Skeletal muscle tissue (tissue), 4 donors: ENCODE measurements around the gene TUBB3. TPM values are rescaled to one million over a fixed set of nuclear protein-coding genes. Genes with fewer than 3 reads are reported as not detected.
"Not testable (repeated sequence)": the region's sequence is repeated elsewhere in the genome, so short reads cannot be mapped to it uniquely, and the experiment has no call there.

ENCODE experiments used
- H3K27ac ChIP-seq: one replicate; pipeline ENCODE4 v1.7.0; 2013; ENCODE audit warnings: mild to moderate bottlenecking, low read depth, low read length, inconsistent platforms
- H3K27me3 ChIP-seq, 3 donors: one replicate each; pipeline ENCODE4 v1.7.0; 2013; ENCODE audit warnings: low read length in 3 of 3; ENCODE audit not compliant: control insufficient read depth in 3 of 3, insufficient read depth in 3 of 3
- H3K36me3 ChIP-seq, 3 donors: one replicate each; pipeline ENCODE4 v1.7.0; 2013; ENCODE audit warnings: low read length in 3 of 3; ENCODE audit not compliant: control insufficient read depth in 3 of 3, insufficient read depth in 3 of 3
- H3K4me1 ChIP-seq, 3 donors: one replicate each; pipeline ENCODE4 v1.7.0; 2013; ENCODE audit warnings: low read length in 3 of 3, mild to moderate bottlenecking in 3 of 3; ENCODE audit not compliant: control insufficient read depth in 3 of 3, insufficient read depth in 3 of 3
- H3K4me3 ChIP-seq, 3 donors: one replicate each; pipeline ENCODE4 v1.7.0; 2013; ENCODE audit warnings: low read length in 3 of 3
- H3K9ac ChIP-seq, 3 donors: one replicate each; pipeline ENCODE4 v1.7.0; 2013; ENCODE audit warnings: low read length in 3 of 3, mild to moderate bottlenecking in 3 of 3, moderate library complexity in 2 of 3, low read depth in 1 of 3
- H3K9me3 ChIP-seq, 3 donors: one replicate each; pipeline ENCODE4 v1.7.0; 2013; ENCODE audit warnings: low read length in 3 of 3; ENCODE audit not compliant: control insufficient read depth in 3 of 3
- total RNA-seq: library from RNA; depleted of rRNA; stranded (reverse); fragments of >200 nt; gene quantifications from one replicate; pipeline ENCODE4 v1.2.3, GENCODE V29; 2014
- donor health status: Osteomylitis.

TUBB3 gene
- total RNA-seq, 1 donor from 2014 or later, result 18.3 TPM

DNA sequence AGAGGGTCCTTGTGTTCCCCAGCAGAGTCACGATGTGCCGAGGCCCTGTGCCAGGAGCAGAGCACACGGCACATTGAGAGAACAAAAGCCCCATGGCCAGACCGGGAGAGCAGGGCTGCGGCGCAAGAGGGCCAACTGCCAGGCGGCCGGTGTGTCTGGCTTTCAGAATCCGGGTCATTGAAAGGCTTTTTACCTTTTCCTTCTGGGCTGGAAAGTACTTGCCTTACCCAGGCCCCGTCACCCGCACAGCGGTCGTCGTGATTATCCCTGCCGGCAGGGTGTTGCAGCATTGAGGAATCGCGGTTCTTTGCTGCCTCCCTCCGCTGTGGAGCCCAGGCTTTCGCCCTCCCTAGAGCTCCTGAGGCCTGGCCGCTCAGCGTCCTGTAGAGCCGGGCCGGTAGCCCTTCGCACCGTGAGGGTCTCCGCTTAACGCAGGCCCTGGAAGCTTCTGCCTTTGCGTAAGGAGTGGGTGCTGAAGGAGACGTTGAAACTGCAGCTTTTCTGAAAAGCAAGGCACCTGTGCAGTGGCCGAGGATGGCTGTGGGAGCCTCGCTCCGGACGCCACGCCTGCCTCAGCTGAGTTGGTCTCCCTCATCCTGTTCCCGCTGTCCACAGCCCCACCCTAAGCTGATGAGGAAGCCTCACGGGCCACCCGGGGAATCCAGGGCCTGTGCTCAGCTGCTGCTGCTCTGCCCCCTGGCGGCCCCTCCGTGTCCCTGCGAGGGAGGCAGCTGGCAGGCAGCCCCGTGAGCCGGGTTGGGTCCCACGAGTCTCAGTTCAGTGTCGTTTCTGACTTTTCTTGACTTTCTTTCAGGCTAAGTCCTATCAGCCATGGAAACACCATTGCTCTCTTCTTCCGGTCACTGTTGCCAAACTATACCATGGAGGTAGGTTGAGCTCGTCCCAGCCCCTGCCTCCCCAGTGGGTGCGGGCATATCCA is 13.1 kb upstream of the TUBB3 start:
- H3K27me3 ChIP-seq, result no peaks in the 10 kb centered on the region
- H3K4me1 ChIP-seq, result peaks cover 0 to 5% (median 4%) of the 10 kb centered on the region in 3 donors
- no peak overlapping the region for H3K4me3 ChIP-seq
- H3K9ac ChIP-seq, result no peak overlapping the region
- H3K27ac ChIP-seq, result no peak overlapping the region
- peaks cover 35 to 47% (median 37%) of the 10 kb centered on the region in 3 donors for H3K36me3 ChIP-seq
- H3K9me3 ChIP-seq, result no peaks in the 10 kb centered on the region

DNA sequence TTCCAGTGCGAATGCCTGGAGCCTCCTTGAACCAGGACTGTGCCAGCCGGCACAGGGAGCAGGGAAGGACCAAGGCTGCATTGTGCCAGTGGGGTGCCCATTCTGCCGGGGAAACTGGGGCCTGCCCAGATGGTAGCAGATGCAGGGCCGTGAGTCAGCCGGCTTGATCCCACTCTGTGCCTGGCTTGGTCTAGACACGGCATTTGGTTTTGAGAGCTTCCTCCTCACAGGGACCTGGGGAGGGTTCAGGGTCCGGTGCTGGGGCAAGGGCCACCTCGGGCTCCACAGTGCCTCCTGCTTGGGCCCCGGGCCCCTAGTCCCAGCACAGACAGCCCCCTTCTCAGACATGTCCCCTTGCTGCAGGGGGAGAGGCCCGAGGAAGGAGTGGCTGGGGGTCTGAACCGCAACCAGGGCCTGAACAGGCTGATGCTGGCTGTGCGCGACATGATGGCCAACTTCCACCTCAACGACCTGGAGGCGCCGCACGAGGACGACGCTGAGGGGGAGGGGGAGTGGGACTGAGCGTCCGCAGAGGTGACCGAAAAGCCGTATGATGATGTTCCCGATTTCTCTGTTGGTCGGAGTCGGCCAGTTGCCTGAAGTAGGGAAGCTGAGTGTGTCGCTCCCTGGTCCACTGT is 12.3 kb upstream of the TUBB3 start:
- peaks cover 28 to 40% (median 30%) of the 10 kb centered on the region in 3 donors for H3K36me3 ChIP-seq
- no peak overlapping the region for H3K4me3 ChIP-seq
- no peak overlapping the region for H3K9ac ChIP-seq
- no peak overlapping the region for H3K27ac ChIP-seq
- H3K4me1 ChIP-seq, result peaks cover 0 to 5% (median 4%) of the 10 kb centered on the region in 3 donors
- H3K27me3 ChIP-seq, result peaks cover 0 to 2% (median 1%) of the 10 kb centered on the region in 3 donors
- no peaks in the 10 kb centered on the region for H3K9me3 ChIP-seq

DNA sequence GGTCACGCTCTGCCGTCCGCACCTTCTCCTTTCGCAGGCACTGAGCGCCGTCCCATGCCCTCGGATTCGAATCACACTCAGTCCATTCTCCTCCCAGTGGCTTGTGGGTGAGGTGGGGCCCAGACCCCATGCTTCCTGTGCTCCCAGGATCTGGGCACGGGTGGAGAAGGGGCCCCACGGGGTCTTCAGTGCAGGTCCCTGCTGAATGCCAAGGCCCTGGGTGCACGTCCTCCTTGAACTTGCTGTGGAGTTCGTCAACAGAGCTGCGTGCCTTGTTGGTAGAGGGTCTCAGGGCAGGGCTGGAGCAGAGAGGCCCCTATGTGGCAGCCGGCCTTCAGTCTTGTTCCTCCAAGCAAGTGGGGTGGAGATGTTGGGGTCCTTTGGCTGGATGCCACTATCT is 11.8 kb upstream of the TUBB3 start:
- no peak overlapping the region for H3K4me3 ChIP-seq
- H3K9ac ChIP-seq, result no peak overlapping the region
- peaks cover 0 to 5% (median 4%) of the 10 kb centered on the region in 3 donors for H3K4me1 ChIP-seq
- peaks cover 24 to 36% (median 25%) of the 10 kb centered on the region in 3 donors for H3K36me3 ChIP-seq
- H3K27me3 ChIP-seq, result peaks cover 0 to 5% (median 4%) of the 10 kb centered on the region in 3 donors
- H3K9me3 ChIP-seq, result no peaks in the 10 kb centered on the region
- H3K27ac ChIP-seq, result no peak overlapping the region

GRCh38 chr16:89912143-89912542 is 11.0 kb upstream of the TUBB3 start:
- Histone ChIP-seq H3K9ac (no peak overlapping the region), H3K9me3 (no peaks in the 10 kb centered on the region), H3K36me3 (peaks cover 17 to 29% (median 18%) of the 10 kb centered on the region in 3 donors), H3K27me3 (peaks cover 0 to 5% (median 4%) of the 10 kb centered on the region in 3 donors), H3K4me1 (peaks cover 0 to 5% (median 4%) of the 10 kb centered on the region in 3 donors), H3K4me3 (no peak overlapping the region), H3K27ac (no peak overlapping the region)

DNA sequence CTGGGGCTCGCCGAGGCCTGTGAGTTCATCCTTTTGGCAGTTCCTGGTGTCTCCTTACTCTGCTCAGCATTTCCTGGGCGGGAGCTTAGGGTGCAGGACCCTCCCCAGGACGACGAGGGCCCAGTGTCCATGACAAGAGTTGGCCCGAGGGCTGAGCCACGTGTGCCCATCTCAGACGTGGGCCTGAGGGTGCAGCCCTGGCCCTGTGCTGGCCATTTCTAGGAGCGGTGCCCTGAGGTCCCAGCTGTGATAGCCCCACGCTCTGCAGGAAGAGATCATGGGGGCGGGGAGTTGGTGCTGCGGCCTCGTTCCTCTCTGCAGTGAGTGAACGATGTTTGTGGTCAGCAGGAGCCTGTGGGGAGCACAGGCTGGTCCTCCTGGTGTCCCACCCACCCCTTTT is 10.5 kb upstream of the TUBB3 start:
- Histone ChIP-seq H3K36me3 (peaks cover 17 to 29% (median 18%) of the 10 kb centered on the region in 3 donors), H3K9me3 (no peaks in the 10 kb centered on the region), H3K4me1 (peaks cover 2 to 6% (median 5%) of the 10 kb centered on the region in 3 donors), H3K4me3 (no peak overlapping the region), H3K27ac (no peak overlapping the region), H3K27me3 (peaks cover 0 to 6% (median 5%) of the 10 kb centered on the region in 3 donors), H3K9ac (no peak overlapping the region)

DNA sequence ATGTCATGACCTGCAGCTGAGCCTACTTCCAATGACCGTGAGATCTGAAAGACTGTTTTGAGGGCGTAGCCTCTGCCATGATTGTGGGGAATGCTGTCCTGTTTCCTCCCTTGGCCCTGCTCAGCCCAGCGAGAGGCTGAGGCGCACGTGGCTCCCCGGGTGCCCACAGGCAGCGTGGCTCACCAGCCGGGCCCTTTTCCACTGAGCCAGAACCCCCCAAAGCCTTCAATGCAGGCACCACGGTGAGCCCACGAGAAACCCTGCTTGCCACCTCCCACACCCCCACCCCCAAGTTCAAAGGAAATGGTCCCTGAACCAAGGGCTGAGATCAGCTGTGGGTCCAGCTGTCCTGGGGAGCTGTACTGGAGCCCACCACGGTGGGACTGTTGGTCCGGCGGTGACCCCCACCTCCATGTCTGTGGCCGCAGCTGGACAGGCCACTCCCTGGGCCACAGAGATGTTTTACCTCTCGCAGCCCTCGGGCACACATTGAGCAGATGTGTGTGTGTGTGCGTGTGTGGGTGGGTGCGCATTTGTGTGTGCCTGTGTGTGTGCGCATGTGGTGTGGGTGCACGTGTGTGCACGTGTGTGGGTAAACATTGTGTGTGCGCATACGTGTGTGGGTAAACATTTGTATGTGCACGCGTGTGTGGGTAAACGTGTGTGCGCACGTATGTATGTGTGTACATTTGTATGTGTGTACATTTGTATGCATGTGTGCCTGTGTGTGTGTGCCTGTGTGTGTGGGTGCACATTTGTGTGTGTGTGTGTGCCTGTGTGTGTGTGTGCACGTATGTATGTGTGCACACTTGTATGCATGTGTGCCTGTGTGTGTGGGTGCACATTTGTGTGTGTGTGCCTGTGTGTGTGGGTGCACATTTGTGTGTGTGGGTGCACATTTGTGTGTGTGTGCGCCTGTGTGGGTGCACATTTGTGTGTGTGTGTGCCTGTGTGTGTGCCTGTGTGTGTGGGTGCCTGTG is 9.4 kb upstream of the TUBB3 start:
- H3K4me3 ChIP-seq, result no peak overlapping the region
- H3K27ac ChIP-seq, result no peak overlapping the region
- H3K9me3 ChIP-seq, result no peaks in the 10 kb centered on the region
- no peak overlapping the region for H3K9ac ChIP-seq
- H3K27me3 ChIP-seq, result peaks cover 2 to 17% (median 14%) of the 10 kb centered on the region in 3 donors
- H3K36me3 ChIP-seq, result peaks cover 12 to 29% (median 16%) of the 10 kb centered on the region in 3 donors
- H3K4me1 ChIP-seq, result peaks cover 13 to 16% (median 15%) of the 10 kb centered on the region in 3 donors

DNA sequence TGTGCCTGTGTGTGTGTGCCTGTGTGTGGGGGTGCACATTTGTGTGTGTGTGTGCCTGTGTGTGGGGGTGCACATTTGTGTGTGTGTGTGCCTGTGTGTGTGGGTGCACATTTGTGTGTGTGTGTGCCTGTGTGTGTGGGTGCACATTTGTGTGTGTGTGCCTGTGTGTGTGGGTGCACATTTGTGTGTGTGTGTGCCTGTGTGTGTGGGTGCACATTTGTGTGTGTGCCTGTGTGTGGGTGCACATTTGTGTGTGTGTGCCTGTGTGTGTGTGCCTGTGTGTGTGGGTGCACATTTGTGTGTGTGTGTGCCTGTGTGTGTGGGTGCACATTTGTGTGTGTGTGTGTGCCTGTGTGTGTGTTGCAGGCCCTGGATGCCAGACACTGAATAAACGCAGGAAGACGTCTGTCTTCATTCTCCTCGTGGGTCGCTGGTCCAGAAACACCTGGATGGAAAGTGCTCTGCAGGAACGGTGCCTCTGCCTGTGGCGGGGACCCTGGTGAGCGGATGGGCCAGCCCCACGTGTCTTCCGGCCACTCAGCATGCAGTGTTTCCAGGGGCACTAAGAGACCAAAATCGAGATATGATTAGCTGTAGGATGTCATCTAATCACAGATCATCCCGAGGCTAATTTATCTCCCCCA is 8.4 kb upstream of the TUBB3 start:
- H3K9me3 ChIP-seq, H3K27ac ChIP-seq, H3K9ac ChIP-seq, H3K4me3 ChIP-seq: not testable (repeated sequence)
- H3K36me3 ChIP-seq, result peaks cover 9 to 20% (median 13%) of the 10 kb centered on the region in 3 donors
- peaks cover 11 to 28% (median 25%) of the 10 kb centered on the region in 3 donors for H3K27me3 ChIP-seq
- peaks cover 17 to 22% (median 18%) of the 10 kb centered on the region in 3 donors for H3K4me1 ChIP-seq

- H3K4me3 ChIP-seq, result no peak overlapping the region
- H3K36me3 ChIP-seq, result peaks cover 9 to 13% (median 13%) of the 10 kb centered on the region in 3 donors
- H3K27ac ChIP-seq, result no peak overlapping the region
- no peak overlapping the region for H3K9ac ChIP-seq
- H3K27me3 ChIP-seq, result peaks cover 11 to 35% (median 32%) of the 10 kb centered on the region in 3 donors
- no peaks in the 10 kb centered on the region for H3K9me3 ChIP-seq
- peaks cover 14 to 18% (median 17%) of the 10 kb centered on the region in 3 donors for H3K4me1 ChIP-seq
Measured at GRCh38 chr16:89915303-89916232, 7.6 kb upstream of the TUBB3 start.
